Retinal pigment epithelial cell (primary cell): ENCODE data around the gene ZNF792.

Experiments
- DNase-seq: peaks from one replicate; pipeline ENCODE4 v3.0.0-alpha.2; 2010; ENCODE audit warnings: low read depth
- H3K4me3 ChIP-seq: 2 replicates; pipeline ENCODE4 v1.5.1; 2011; ENCODE audit warnings: mild to moderate bottlenecking, low read length, control low read depth, moderate library complexity
- CTCF ChIP-seq: conservative IDR thresholded peaks from 2 replicates; pipeline ENCODE4 v1.5.1; 2011; ENCODE audit warnings: low read depth, low read length, control low read depth, inconsistent platforms

ZNF792 gene

GRCh38 chr19:34963573-34964406 is at the start of gene ZNF792:
Gene ZNF792 (minus strand): TSS chr19:34964229. CDS start chr19:34963662, 567 bp downstream.
- DNase-seq: no peak
- TF ChIP-seq CTCF: no peak
- peak within 1 kb of the TSS; percentile 70 for H3K4me3 ChIP-seq

- no peak overlapping the region for H3K4me3 ChIP-seq
- TF ChIP-seq CTCF: peak; percentile 98
- no peak for DNase-seq
These were observed 49.2 kb upstream of the ZNF792 start for GRCh38 chr19:35013041-35013819.

GRCh38 chr19:35011737-35012682 is 48.0 kb upstream of the ZNF792 start:
- no peak for TF ChIP-seq CTCF
- no peak for DNase-seq
- no peak overlapping the region for H3K4me3 ChIP-seq

- TF ChIP-seq CTCF: no peak
- H3K4me3 ChIP-seq: no peak overlapping the region
- no peak for DNase-seq
These were observed 47.2 kb upstream of the ZNF792 start for GRCh38 chr19:35011091-35011689.

- no peak for DNase-seq
- TF ChIP-seq CTCF: no peak
- H3K4me3 ChIP-seq: no peak overlapping the region
These were observed 45.7 kb upstream of the ZNF792 start for GRCh38 chr19:35009424-35010415.
